ENCODE data around the gene CABLES1.

CABLES1 gene

GRCh38 chr18:23143815-23144261 is 8.6 kb downstream of the CABLES1 start:
- TF ChIP-seq, protein P1, sequence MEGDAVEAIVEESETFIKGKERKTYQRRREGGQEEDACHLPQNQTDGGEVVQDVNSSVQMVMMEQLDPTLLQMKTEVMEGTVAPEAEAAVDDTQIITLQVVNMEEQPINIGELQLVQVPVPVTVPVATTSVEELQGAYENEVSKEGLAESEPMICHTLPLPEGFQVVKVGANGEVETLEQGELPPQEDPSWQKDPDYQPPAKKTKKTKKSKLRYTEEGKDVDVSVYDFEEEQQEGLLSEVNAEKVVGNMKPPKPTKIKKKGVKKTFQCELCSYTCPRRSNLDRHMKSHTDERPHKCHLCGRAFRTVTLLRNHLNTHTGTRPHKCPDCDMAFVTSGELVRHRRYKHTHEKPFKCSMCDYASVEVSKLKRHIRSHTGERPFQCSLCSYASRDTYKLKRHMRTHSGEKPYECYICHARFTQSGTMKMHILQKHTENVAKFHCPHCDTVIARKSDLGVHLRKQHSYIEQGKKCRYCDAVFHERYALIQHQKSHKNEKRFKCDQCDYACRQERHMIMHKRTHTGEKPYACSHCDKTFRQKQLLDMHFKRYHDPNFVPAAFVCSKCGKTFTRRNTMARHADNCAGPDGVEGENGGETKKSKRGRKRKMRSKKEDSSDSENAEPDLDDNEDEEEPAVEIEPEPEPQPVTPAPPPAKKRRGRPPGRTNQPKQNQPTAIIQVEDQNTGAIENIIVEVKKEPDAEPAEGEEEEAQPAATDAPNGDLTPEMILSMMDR (IDR thresholded peaks at IDR 0.05; ENCODE audit: low read depth, low read length): no peak
- H3K4me3 ChIP-seq (ENCODE audit: low read depth, low read length): no peak overlapping the region

DNA sequence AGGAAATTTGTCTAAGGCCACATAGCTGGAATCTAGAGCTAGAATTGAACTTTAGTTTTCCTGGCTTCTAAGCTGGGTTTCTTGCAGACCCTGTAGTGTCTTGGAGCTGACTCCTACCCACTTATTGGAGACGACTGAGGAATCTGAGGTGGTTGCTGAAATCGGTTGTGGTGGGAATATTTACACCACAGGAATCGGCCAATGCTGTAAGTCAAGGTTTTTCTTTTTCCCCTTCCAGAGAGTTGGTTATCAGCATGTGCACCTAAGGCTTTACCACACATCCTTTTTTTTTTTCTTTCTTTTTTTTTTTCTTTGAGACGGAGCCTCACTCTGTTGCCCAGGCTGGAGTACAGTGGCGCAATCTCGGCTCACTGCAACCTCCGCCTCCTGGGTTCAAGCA is 9.4 kb downstream of the CABLES1 start:
- TF ChIP-seq, protein P1 (IDR thresholded peaks at IDR 0.05; ENCODE audit: low read depth, low read length): no peak
- no peak overlapping the region for H3K4me3 ChIP-seq (ENCODE audit: low read depth, low read length)

GRCh38 chr18:23145621-23146020 is 10.3 kb downstream of the CABLES1 start:
- TF ChIP-seq, protein P1 (IDR thresholded peaks at IDR 0.05; ENCODE audit: low read depth, low read length): no peak
- no peak overlapping the region for H3K4me3 ChIP-seq (ENCODE audit: low read depth, low read length)

- TF ChIP-seq, protein P1 (IDR thresholded peaks at IDR 0.05; ENCODE audit: low read depth, low read length): no peak
- no peak overlapping the region for H3K4me3 ChIP-seq (ENCODE audit: low read depth, low read length)
Measured at GRCh38 chr18:23146861-23147469, 11.7 kb downstream of the CABLES1 start.

- TF ChIP-seq, protein P1 (IDR thresholded peaks at IDR 0.05; ENCODE audit: low read depth, low read length): no peak
Measured at GRCh38 chr18:23148382-23148781, 13.1 kb downstream of the CABLES1 start.

GRCh38 chr18:23149570-23149969 is 14.3 kb downstream of the CABLES1 start:
- no peak overlapping the region for H3K4me3 ChIP-seq (ENCODE audit: low read depth, low read length)
- TF ChIP-seq, protein P1 (IDR thresholded peaks at IDR 0.05; ENCODE audit: low read depth, low read length): no peak

More at GRCh38 chr18:23148382-23148781, 13.1 kb downstream of the CABLES1 start:
- H3K4me3 ChIP-seq (ENCODE audit: low read depth, low read length): no peak overlapping the region

- TF ChIP-seq, protein P1 (IDR thresholded peaks at IDR 0.05; ENCODE audit: low read depth, low read length): no peak
- no peak overlapping the region for H3K4me3 ChIP-seq (ENCODE audit: low read depth, low read length)
Measured at GRCh38 chr18:23151414-23152099, 16.3 kb downstream of the CABLES1 start.

All from WI38 (cell line).